Measurements from ENCODE around the gene NPRL2. TPM values are rescaled to one million over a fixed set of nuclear protein-coding genes. Genes with fewer than 3 reads are reported as not detected.
A peak's percentile ranks its signal among the peaks of the same experiment; 100 is the strongest.

NPRL2 gene
- total RNA-seq, 1 donor from 2014 or later: 17.1 TPM

DNA sequence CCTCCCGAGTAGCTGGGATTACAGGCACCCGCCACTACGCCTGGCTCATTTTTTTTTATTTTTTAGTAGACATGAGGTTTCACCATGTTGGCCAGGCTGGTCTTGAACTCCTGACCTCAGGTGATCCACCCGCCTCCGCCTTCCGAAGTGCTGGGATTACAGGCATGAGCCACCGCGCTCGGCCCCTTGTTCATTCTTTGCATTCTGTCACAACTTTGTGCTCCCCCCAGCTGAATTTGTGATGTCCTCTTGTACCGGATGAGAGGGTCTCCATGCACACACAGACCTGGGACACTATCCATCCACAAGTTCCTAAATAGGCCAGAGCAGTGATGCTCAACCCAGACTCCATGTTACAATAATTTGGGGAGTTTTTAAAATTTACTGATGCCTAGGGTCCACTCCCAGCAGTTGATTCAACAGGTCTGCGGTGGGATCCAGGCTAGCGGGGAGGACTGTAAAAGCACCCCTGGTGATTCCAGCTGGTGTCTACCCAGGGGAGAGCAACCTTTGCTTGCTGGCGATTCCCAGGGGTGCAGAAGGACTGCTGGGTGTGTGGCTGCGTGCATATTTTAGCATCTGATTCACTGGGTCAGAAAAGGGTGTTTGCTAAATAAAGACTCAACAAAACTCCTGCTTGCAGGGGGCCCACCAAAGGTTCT lies 11.0 kb downstream of the NPRL2 start:
- TF ChIP-seq, protein P1, sequence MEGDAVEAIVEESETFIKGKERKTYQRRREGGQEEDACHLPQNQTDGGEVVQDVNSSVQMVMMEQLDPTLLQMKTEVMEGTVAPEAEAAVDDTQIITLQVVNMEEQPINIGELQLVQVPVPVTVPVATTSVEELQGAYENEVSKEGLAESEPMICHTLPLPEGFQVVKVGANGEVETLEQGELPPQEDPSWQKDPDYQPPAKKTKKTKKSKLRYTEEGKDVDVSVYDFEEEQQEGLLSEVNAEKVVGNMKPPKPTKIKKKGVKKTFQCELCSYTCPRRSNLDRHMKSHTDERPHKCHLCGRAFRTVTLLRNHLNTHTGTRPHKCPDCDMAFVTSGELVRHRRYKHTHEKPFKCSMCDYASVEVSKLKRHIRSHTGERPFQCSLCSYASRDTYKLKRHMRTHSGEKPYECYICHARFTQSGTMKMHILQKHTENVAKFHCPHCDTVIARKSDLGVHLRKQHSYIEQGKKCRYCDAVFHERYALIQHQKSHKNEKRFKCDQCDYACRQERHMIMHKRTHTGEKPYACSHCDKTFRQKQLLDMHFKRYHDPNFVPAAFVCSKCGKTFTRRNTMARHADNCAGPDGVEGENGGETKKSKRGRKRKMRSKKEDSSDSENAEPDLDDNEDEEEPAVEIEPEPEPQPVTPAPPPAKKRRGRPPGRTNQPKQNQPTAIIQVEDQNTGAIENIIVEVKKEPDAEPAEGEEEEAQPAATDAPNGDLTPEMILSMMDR (IDR thresholded peaks at IDR 0.05; ENCODE audit: insufficient read depth, low read length, severe bottlenecking): no peak
- Histone ChIP-seq H3K27me3 (ENCODE audit: control insufficient read depth, insufficient read depth, low read length) (no peaks in the 10 kb centered on the region), H3K4me3 (ENCODE audit: low read depth, low read length) (peak overlapping the region; percentile 44), H3K36me3 (ENCODE audit: control insufficient read depth, insufficient read depth, low read length) (no peaks in the 10 kb centered on the region)
- no peak for DNase-seq (ENCODE audit: low read depth)
- FAIRE-seq: no peak

DNA sequence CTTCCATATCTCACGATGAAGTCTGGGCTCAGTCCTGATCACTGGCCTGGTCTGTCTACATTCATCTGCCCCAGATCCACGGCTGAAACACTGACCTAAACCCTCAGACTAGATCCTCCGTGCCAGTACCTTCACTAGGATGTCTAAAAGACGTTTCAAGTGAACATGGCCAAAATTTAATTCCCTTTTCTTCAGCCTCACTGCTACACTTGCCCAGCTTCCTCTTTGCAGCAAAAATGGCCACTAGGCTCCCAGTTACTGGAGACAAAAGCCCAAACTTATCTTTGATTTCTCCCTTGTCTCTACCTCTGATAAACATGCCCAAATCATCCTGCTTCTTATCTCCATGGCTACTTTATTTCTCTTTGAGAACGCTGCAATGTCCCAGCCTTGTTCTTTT lies 11.6 kb downstream of the NPRL2 start:
- Histone ChIP-seq H3K36me3 (ENCODE audit: control insufficient read depth, insufficient read depth, low read length) (no peaks in the 10 kb centered on the region), H3K27me3 (ENCODE audit: control insufficient read depth, insufficient read depth, low read length) (no peaks in the 10 kb centered on the region), H3K4me3 (ENCODE audit: low read depth, low read length) (no peak overlapping the region)
- TF ChIP-seq, protein P1 (IDR thresholded peaks at IDR 0.05; ENCODE audit: insufficient read depth, low read length, severe bottlenecking): no peak
- peak; percentile 36 for FAIRE-seq
- DNase-seq (ENCODE audit: low read depth): no peak

DNA sequence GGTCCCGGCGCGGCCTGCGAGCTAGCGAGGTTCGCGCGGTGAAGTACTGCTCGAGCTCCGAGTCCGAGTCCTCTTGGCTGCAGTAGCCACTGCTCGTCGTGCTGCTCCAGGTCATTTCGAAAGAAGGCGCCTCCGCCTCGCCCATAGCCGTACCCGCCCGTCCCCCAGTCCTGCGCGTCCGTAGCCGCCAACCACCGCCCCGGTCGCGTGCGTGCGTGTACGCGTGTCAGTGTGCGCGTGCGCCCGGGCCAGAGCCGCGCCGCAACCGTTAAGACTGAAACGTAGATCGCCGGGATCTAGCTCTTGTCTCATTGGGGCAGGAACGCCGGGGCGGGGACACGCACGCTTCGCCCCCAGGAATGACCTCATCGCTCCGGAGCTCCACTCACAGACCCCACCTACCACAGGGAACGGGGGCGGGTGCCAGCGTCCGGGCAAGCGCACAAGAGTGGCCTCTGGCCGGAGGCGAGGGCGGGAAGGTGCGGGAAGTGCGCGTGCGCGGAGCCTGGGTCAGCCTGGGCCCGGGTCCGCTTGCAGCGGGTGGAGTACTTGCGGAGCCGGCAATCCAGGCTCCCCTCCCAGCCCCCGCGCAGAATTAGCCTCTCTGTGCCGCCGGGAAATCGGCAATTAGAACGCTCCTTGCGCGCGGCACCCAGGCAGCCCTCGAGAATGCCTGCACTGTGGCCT lies 13.3 kb downstream of the NPRL2 start:
- DNase-seq (ENCODE audit: low read depth) (peak; percentile 96), FAIRE-seq (no peak)
- TF ChIP-seq, protein P1 (IDR thresholded peaks at IDR 0.05; ENCODE audit: insufficient read depth, low read length, severe bottlenecking): no peak
- no peaks in the 10 kb centered on the region for H3K27me3 ChIP-seq (ENCODE audit: control insufficient read depth, insufficient read depth, low read length)
- peak overlapping the region; percentile 90 for H3K4me3 ChIP-seq (ENCODE audit: low read depth, low read length)
- no peaks in the 10 kb centered on the region for H3K36me3 ChIP-seq (ENCODE audit: control insufficient read depth, insufficient read depth, low read length)

DNA sequence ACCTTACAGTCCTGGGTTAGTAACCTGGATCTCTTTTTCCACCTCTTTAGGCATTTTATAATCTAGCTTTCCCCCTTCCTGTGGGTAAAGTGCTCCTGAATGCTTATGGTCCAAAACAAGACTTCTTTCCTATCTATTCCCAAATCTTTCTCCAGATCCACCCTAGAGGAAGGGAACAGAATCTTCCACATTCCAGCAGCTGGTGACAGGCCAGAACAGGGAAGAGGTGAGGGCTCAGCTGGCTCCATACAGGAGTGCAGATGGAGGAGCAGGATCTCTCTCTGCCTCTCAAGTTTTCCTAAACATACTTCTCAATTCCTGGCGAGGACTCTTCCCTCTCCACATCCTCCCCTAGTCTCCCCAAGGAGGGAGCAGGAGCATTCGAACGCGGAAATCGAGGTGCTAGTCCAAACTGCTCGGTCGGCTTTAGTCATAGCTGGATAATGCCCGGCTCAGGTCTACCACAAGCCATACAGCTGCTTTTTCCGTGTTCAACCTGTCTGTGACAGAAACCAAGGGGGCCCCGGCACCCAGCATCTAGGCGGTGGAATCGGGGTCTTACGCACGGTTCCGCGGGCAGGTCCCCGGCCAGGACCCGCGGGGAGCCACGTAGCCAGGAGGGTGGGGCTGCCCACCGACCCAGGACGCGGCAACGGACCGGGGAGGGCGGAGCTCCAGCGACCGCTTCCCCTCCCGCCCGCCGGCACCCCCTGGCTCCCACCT lies 14.0 kb downstream of the NPRL2 start:
- Histone ChIP-seq H3K27me3 (ENCODE audit: control insufficient read depth, insufficient read depth, low read length) (no peaks in the 10 kb centered on the region), H3K36me3 (ENCODE audit: control insufficient read depth, insufficient read depth, low read length) (peaks cover 1% of the 10 kb centered on the region), H3K4me3 (ENCODE audit: low read depth, low read length) (peak overlapping the region; percentile 90)
- FAIRE-seq: no peak
- DNase-seq (ENCODE audit: low read depth): peak; percentile 53
- TF ChIP-seq, protein P1 (IDR thresholded peaks at IDR 0.05; ENCODE audit: insufficient read depth, low read length, severe bottlenecking): no peak

DNA sequence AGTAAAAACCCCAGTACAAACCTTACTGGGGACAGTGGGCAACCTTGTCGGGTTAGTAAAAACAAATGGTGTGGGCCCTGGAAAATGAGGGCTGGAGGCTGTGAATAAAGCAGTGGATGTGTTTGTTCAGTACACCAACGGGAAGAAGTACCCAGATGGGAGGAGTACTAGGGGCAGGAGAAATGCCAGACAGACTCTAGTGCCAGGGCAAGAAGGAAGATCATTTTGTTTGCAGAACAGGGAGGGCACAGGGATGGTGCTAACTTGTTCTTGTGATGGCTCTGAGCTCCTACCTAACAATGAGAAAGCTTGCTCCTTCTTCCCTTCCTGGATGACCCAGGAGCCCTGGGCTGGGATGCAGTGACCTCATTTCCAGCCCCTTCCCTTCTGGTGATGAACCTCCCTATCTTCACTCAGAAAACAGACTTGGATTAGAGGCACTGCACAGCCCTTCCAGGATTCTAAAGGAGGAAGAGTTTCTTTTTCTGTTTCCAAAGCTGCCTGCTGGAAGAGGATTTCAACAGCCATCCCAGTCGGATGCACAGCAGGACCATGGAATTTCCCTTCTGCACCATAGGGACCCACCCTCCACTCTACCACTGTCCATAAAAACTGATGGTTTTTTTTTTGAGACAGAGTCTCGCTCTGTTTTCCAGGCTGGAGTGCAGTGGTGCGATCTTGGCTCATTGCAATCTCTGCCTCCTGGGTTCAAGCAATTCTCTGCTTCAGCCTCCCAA lies 16.1 kb downstream of the NPRL2 start:
- peaks cover 16% of the 10 kb centered on the region for H3K36me3 ChIP-seq (ENCODE audit: control insufficient read depth, insufficient read depth, low read length)
- FAIRE-seq (no peak), DNase-seq (ENCODE audit: low read depth) (no peak)
- TF ChIP-seq, protein P1 (IDR thresholded peaks at IDR 0.05; ENCODE audit: insufficient read depth, low read length, severe bottlenecking): no peak
- no peak overlapping the region for H3K4me3 ChIP-seq (ENCODE audit: low read depth, low read length)
- no peaks in the 10 kb centered on the region for H3K27me3 ChIP-seq (ENCODE audit: control insufficient read depth, insufficient read depth, low read length)
